Heart left ventricle (tissue), 13 donors: ENCODE results near the gene RNF103.

ENCODE experiments used
- POLR2A ChIP-seq, 2 donors: fragments of 450-650 bp; IDR thresholded peaks; one replicate each; pipeline ENCODE4 v1.6.1; 2017; ENCODE audit warnings: antibody characterized with exemption in 2 of 2, mild to moderate bottlenecking in 2 of 2, moderate library complexity in 2 of 2
- TF ChIP-seq, protein P1 (sequence below), 12 donors: fragments of 200-600 bp; sonication (generic) in 4 of 12; IDR thresholded peaks; one replicate each; pipeline versions ENCODE4 v1.5.0 to v1.8.0; 2018 to 2022; ENCODE audit warnings: antibody characterized with exemption in 12 of 12, mild to moderate bottlenecking in 5 of 12
- donor health status: ischemic (EF 13 %, LVEDD 7.1; RV severe dilation, severe dysfunction).
- donor health status: DM: no; HTN: yes; CAD: no.
- donor health status: DM: no; HTN: no; CAD: no.
- donor health status: ischemic (EF 25% LVEDD 6.9; RV normal size, moderate dysfunction).
- donor health status: ischemic (EF 25% LVEDD 5.7; RV mildly dilated, moderate dysfunction).
- donor health status: ischemic (EF 35%, LVEDD 5.7; RV mildly dilated, moderate dysfunction).
- donor health status: nonischemic (EF 11% LVEDD 7.7; RV severe dilation, severe dysfunction).
- donor health status: DM: yes; HTN: yes; CAD: no.
- donor health status: PGD.
- donor health status: ischemic (EF 29% LVEDD 5.4; RV normal size, mild dysfunction).
- donor health status: nonischemic (EF 23%, LVEDD 6.1; RV moderate dilation, normal function).

DNA sequence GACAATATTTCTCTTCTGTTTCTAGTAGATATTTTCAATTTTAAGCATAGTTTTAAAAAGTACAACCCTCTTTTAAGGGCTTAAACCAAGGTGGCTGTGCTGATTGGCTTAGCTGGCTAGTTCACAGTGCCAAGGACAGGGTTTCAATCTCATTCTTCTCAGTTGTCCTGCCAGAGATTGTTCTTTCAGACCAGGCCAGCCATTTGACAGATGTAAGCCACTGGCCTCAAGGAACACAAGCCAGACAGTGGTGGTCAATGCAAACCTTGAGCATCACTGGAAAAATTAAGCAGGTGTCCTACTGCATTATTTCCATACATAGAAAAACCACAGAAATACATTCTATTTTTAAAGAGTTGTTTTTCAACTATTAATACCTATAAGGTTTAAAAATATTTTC, 5.9 kb downstream of the RNF103 start:
- TF ChIP-seq, protein P1, sequence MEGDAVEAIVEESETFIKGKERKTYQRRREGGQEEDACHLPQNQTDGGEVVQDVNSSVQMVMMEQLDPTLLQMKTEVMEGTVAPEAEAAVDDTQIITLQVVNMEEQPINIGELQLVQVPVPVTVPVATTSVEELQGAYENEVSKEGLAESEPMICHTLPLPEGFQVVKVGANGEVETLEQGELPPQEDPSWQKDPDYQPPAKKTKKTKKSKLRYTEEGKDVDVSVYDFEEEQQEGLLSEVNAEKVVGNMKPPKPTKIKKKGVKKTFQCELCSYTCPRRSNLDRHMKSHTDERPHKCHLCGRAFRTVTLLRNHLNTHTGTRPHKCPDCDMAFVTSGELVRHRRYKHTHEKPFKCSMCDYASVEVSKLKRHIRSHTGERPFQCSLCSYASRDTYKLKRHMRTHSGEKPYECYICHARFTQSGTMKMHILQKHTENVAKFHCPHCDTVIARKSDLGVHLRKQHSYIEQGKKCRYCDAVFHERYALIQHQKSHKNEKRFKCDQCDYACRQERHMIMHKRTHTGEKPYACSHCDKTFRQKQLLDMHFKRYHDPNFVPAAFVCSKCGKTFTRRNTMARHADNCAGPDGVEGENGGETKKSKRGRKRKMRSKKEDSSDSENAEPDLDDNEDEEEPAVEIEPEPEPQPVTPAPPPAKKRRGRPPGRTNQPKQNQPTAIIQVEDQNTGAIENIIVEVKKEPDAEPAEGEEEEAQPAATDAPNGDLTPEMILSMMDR (IDR thresholded peaks at IDR 0.05), result no peak
- TF ChIP-seq POLR2A (IDR thresholded peaks at IDR 0.05), result no peak
